IPS-20b (cell line): ENCODE measurements around the gene VPS4B.

Experiments
- H3K27ac ChIP-seq: one replicate; pipeline ENCODE4 v1.5.1; 2013; ENCODE audit warnings: low read length
- H3K27me3 ChIP-seq: 2 replicates; pipeline ENCODE4 v1.6.1; 2013; ENCODE audit warnings: mild to moderate bottlenecking, low read length, inconsistent platforms; ENCODE audit not compliant: insufficient read depth
- H3K36me3 ChIP-seq: 2 replicates; pipeline ENCODE4 v1.6.1; 2013; ENCODE audit warnings: low read depth, mild to moderate bottlenecking, inconsistent platforms, low read length, moderate library complexity; ENCODE audit not compliant: insufficient read depth
- H3K4me1 ChIP-seq: 2 replicates; pipeline ENCODE4 v1.6.1; 2013; ENCODE audit warnings: mild to moderate bottlenecking, control low read depth, inconsistent platforms, low read length, moderate library complexity; ENCODE audit not compliant: insufficient read depth
- H3K4me3 ChIP-seq: 2 replicates; pipeline ENCODE4 v1.5.1; 2013; ENCODE audit warnings: mild to moderate bottlenecking, low read length, inconsistent platforms
- H3K9ac ChIP-seq: 2 replicates; pipeline ENCODE4 v1.6.1; 2013; ENCODE audit warnings: low read depth, mild to moderate bottlenecking, inconsistent platforms, low read length, moderate library complexity
- H3K9me3 ChIP-seq: 2 replicates; pipeline ENCODE4 v1.6.1; 2013; ENCODE audit warnings: mild to moderate bottlenecking, low read depth, low read length, inconsistent platforms; ENCODE audit not compliant: insufficient read depth

Gene VPS4B

DNA sequence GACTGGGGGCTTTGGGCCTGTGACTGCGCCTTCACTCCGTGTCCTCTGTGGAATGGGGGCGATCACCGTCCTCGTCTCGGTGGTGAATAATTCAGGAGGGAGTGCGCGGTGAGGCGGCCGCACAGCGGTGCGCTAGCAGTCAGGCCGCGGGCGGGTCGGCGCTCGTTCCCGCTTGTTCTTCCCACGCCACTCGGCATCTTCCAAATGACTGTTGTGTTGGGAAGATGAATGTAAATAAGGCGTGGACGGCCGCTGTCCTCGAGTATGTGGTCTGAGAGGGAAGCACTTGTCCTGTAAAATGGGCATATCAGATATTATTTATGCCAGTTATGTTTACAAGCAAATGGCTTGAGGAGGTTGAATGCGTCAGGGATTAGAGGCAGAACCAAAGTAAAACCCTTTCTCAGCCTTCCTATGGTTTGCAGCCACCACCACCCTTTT, 608 bp upstream of the VPS4B start:
- peak overlapping the region; percentile 95 for H3K27ac ChIP-seq
- H3K9me3 ChIP-seq = no peaks in the 10 kb centered on the region
- H3K4me1 ChIP-seq = no peaks in the 10 kb centered on the region
- H3K27me3 ChIP-seq = no peaks in the 10 kb centered on the region
- peak overlapping the region; percentile 95 for H3K9ac ChIP-seq
- peak overlapping the region; percentile 94 for H3K4me3 ChIP-seq
- H3K36me3 ChIP-seq = peaks cover 18% of the 10 kb centered on the region; the same call in 1 of the 2 replicates

DNA sequence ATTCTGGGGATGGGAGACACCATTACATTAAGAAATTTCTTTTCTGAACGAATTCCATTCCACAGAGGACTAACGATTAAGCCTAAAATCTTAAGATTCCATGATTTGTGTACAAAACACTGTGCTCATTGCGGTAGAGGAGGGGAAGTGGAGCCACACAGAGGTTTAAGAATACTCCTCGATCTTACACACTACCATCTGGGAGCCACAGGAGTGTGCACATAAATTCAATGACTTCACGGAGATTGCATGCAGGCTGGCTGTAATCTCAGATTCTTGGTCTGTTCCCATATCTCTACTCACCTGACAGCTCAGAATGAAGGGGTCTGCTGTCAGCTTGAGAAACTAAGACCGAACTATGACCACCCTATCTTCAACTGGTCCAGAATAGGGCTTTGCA, 762 bp downstream of the VPS4B start:
- Histone ChIP-seq H3K4me1 (no peaks in the 10 kb centered on the region), H3K9me3 (no peaks in the 10 kb centered on the region), H3K36me3 (peaks cover 18% of the 10 kb centered on the region; the same call in 1 of the 2 replicates), H3K4me3 (peak overlapping the region; percentile 94), H3K9ac (peak overlapping the region; percentile 95; the same call in 1 of the 2 replicates), H3K27ac (no peak overlapping the region), H3K27me3 (no peaks in the 10 kb centered on the region)

DNA sequence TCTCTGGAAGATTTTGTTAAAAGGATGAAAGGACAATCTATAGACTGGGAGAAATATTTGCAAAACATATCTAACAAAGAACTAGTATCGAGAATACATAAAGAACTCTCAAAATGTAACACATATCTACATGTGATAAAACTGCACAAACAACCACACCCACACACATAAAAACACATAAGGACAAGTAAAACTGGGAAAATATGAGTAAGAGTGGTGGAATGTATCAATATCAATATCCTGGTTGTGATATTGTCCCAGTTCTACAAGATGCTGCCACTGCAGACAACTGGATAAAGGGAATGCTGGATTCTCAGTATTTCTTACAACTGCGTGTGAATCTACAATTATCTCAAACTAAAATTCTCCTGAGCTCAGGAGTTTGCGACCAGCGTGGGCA, 9.3 kb downstream of the VPS4B start:
- Histone ChIP-seq H3K36me3 (peaks cover 65% of the 10 kb centered on the region), H3K27me3 (no peaks in the 10 kb centered on the region), H3K4me3 (no peak overlapping the region), H3K4me1 (no peaks in the 10 kb centered on the region), H3K9ac (no peak overlapping the region), H3K27ac (no peak overlapping the region), H3K9me3 (no peaks in the 10 kb centered on the region)

DNA sequence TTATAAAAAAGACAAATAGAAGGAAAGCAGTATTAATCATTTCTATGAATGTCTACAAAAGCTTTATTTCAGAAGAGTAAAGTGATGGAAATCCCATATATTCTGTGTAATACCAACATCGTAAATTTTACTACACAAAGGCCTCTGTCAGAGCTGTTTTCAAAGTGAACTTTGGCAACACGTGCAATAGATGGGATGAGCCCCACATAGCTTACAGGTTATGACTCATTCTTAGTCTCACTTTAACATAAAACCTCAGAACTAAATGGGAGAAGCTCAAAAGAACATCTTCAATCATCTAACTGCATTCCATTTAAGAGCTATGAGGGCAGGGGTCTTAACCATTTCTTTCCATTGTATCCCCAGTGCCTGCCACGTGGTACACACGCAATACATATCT, 11.5 kb downstream of the VPS4B start:
- no peaks in the 10 kb centered on the region; the same call in 1 of the 2 replicates for H3K4me1 ChIP-seq
- H3K9me3 ChIP-seq = no peaks in the 10 kb centered on the region
- H3K27ac ChIP-seq = no peak overlapping the region
- no peak overlapping the region for H3K4me3 ChIP-seq
- no peak overlapping the region for H3K9ac ChIP-seq
- no peaks in the 10 kb centered on the region for H3K27me3 ChIP-seq
- peaks cover 79% of the 10 kb centered on the region for H3K36me3 ChIP-seq

- H3K36me3 ChIP-seq = peaks cover 72% of the 10 kb centered on the region
- H3K9me3 ChIP-seq = no peaks in the 10 kb centered on the region
- H3K4me1 ChIP-seq = no peaks in the 10 kb centered on the region; the same call in 1 of the 2 replicates
- no peak overlapping the region for H3K9ac ChIP-seq
- no peak overlapping the region for H3K4me3 ChIP-seq
- no peak overlapping the region for H3K27ac ChIP-seq
- no peaks in the 10 kb centered on the region for H3K27me3 ChIP-seq
Measured at GRCh38 chr18:63409301-63409700, 13.0 kb downstream of the VPS4B start.

DNA sequence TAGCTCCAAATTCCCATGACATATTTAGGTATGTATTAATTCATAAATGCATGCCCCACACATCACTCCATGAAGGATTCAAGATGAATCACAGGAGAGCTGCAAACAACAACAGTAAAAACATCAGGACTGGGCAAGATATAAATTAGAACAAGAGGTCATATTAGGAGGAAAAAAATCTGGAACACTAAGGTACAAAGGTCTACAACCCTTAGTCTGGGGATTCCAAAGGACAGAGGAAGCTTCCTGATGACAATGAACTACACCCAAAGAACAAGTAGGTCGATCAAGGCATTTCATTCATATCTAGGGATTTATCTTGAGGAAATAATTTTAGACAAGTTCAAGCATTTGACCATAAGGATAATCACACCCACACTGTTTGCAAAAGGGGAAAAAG, 14.5 kb downstream of the VPS4B start:
- Histone ChIP-seq H3K27ac (no peak overlapping the region), H3K4me1 (no peaks in the 10 kb centered on the region; the same call in 1 of the 2 replicates), H3K36me3 (peaks cover 84% of the 10 kb centered on the region)

DNA sequence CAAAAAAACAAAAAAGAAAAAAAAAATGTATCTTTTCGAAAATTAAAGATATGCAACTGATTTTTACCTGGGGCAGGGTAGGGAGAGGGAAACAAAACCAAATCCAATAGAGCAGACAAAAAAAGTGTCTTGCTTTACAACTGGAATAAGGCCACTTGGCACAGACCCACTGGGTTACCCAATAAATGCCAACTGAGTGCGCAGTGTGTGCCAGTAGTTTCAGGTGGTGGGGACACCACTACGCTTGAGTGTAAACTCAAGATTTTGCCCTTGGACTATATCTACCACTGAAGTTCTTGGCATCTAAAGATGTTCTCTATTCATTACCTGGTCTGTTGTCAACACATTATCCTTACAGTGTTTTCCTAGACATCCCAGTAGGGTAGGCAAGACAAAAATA, 16.3 kb downstream of the VPS4B start:
- no peaks in the 10 kb centered on the region for H3K9me3 ChIP-seq
- H3K4me1 ChIP-seq = no peaks in the 10 kb centered on the region; the same call in 1 of the 2 replicates
- H3K27ac ChIP-seq = no peak overlapping the region
- H3K27me3 ChIP-seq = no peaks in the 10 kb centered on the region
- no peak overlapping the region for H3K9ac ChIP-seq
- no peak overlapping the region for H3K4me3 ChIP-seq
- peaks cover 90% of the 10 kb centered on the region for H3K36me3 ChIP-seq

More for the DNA sequence above, 14.5 kb downstream of the VPS4B start:
- Histone ChIP-seq H3K9ac (peak overlapping the region; percentile 11; the same call in 1 of the 2 replicates), H3K4me3 (no peak overlapping the region), H3K9me3 (no peaks in the 10 kb centered on the region), H3K27me3 (no peaks in the 10 kb centered on the region)

DNA sequence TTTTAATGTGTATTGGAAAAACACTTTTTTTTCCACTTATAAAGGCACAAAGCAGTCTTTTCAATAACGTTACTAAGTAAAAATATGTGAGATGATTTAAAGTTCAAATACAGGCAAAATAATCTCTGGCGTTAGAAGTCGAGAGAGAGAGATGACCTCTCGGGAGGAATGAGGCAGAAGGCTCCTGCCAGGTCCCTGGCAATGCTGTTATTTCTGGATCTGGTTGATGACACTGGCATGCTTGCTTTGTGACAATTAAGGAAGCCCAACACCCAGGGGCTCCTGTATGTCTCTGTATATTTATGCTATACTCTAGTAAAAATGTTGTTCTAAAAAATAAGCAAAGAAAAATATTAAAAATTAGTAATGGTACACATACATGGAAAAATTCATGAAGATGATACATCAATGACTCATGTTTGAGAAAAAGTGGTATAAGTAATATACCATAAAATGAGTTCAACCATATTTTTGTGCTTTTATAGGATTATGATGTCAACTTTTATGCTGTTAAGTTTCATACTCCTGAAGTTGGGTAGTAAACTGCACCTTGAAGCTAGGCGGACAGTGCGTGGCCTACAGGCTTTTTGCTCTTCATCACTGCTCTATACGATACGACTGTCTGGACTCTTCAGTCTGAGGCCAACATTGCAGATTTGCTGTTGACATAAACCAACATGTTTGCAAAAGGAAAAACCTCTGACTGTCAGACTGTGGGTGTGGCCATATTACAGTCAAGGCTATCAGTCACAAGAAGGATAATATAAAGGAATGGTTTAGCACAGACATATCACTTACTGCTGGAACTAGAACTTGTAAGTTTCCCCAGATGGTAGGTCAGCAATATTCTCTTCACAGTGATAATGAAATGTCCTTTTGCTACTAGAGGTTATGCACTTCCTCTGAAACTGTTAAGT, 19.8 kb downstream of the VPS4B start:
- Histone ChIP-seq H3K36me3 (peaks cover 88% of the 10 kb centered on the region), H3K27me3 (no peaks in the 10 kb centered on the region), H3K4me3 (no peak overlapping the region), H3K4me1 (no peaks in the 10 kb centered on the region; the same call in 1 of the 2 replicates), H3K27ac (no peak overlapping the region), H3K9ac (no peak overlapping the region), H3K9me3 (no peaks in the 10 kb centered on the region)

GRCh38 chr18:63399300-63399699, 23.0 kb downstream of the VPS4B start:
- Histone ChIP-seq H3K4me1 (no peaks in the 10 kb centered on the region), H3K27me3 (no peaks in the 10 kb centered on the region), H3K9me3 (no peaks in the 10 kb centered on the region), H3K36me3 (peaks cover 95% of the 10 kb centered on the region), H3K4me3 (no peak overlapping the region), H3K27ac (no peak overlapping the region), H3K9ac (no peak overlapping the region)

DNA sequence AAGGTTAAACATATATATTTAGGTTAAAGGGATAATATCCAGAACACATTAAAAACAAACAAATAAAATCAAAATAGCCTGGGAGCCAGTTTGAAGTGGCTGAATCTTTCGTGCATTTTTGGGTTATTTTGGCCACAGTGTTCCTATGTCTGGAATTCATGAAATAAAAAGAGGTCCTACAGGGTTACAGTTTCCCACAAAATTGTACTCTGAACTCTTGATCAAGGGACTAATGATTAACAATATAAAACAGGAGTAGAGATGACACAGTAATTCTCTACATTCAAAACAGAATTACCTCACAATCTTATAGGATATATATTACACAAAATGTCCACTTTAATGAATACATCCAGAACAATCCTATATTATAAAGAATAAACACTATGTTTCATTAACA, 24.9 kb downstream of the VPS4B start:
- no peaks in the 10 kb centered on the region for H3K4me1 ChIP-seq
- no peaks in the 10 kb centered on the region for H3K27me3 ChIP-seq
- H3K4me3 ChIP-seq = no peak overlapping the region
- no peaks in the 10 kb centered on the region for H3K9me3 ChIP-seq
- H3K36me3 ChIP-seq = peaks cover 91% of the 10 kb centered on the region
- no peak overlapping the region for H3K27ac ChIP-seq
- H3K9ac ChIP-seq = no peak overlapping the region

DNA sequence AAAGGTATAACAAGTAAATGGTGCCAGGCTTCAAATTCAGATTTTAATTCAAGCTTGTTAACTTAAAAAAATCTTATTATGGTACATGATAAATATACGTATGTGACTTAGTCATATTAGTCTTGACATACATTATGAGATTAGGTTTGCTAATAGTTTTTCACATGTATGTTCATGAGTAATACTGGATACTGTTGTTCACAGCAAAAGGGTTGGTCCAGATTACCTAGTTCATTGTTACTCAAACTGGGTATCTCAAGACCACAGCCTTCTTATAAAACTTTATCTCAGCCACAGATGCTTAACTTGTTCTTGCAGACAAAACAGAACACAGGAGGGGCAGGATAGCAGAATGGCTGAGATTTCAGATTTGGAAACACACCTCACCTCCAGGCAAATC, 26.8 kb downstream of the VPS4B start:
- no peak overlapping the region for H3K9ac ChIP-seq
- no peaks in the 10 kb centered on the region for H3K27me3 ChIP-seq
- no peaks in the 10 kb centered on the region for H3K4me1 ChIP-seq
- H3K36me3 ChIP-seq = peaks cover 91% of the 10 kb centered on the region
- no peak overlapping the region for H3K27ac ChIP-seq
- no peaks in the 10 kb centered on the region for H3K9me3 ChIP-seq
- H3K4me3 ChIP-seq = no peak overlapping the region

GRCh38 chr18:63394954-63395353, 27.3 kb downstream of the VPS4B start:
- peaks cover 91% of the 10 kb centered on the region for H3K36me3 ChIP-seq
- H3K9me3 ChIP-seq = no peaks in the 10 kb centered on the region

More at GRCh38 chr18:63394954-63395353, 27.3 kb downstream of the VPS4B start:
- Histone ChIP-seq H3K9ac (no peak overlapping the region), H3K4me1 (no peaks in the 10 kb centered on the region), H3K4me3 (no peak overlapping the region), H3K27ac (no peak overlapping the region), H3K27me3 (no peaks in the 10 kb centered on the region)
